Measurements from ENCODE around the gene RUFY1.
A peak's percentile ranks its signal among the peaks of the same experiment; 100 is the strongest.

Gene RUFY1

GRCh38 chr5:179618923-179619554, 68.7 kb downstream of the RUFY1 start:
- no peak for TF ChIP-seq EZH2phosphoT487 (conservative IDR thresholded peaks at IDR 0.05; ENCODE audit: low read length)
- TF ChIP-seq, protein P1, sequence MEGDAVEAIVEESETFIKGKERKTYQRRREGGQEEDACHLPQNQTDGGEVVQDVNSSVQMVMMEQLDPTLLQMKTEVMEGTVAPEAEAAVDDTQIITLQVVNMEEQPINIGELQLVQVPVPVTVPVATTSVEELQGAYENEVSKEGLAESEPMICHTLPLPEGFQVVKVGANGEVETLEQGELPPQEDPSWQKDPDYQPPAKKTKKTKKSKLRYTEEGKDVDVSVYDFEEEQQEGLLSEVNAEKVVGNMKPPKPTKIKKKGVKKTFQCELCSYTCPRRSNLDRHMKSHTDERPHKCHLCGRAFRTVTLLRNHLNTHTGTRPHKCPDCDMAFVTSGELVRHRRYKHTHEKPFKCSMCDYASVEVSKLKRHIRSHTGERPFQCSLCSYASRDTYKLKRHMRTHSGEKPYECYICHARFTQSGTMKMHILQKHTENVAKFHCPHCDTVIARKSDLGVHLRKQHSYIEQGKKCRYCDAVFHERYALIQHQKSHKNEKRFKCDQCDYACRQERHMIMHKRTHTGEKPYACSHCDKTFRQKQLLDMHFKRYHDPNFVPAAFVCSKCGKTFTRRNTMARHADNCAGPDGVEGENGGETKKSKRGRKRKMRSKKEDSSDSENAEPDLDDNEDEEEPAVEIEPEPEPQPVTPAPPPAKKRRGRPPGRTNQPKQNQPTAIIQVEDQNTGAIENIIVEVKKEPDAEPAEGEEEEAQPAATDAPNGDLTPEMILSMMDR (IDR thresholded peaks at IDR 0.05; ENCODE audit: insufficient read depth, low read length, poor library complexity, severe bottlenecking), result no peak
- H3K27ac ChIP-seq (ENCODE audit: low read depth, low read length), result no peak overlapping the region
- H3K27me3 ChIP-seq (ENCODE audit: low read length), result no peaks in the 10 kb centered on the region
- H3K79me2 ChIP-seq (ENCODE audit: insufficient read depth, low read length), result peaks cover 62% of the 10 kb centered on the region
- H4K20me1 ChIP-seq (ENCODE audit: low read depth, low read length), result peaks cover 79% of the 10 kb centered on the region
- H2AFZ ChIP-seq (ENCODE audit: low read depth, low read length, severe bottlenecking), result no peak overlapping the region
- peak overlapping the region; percentile 98 for H3K4me2 ChIP-seq (ENCODE audit: low read depth, low read length, poor library complexity, severe bottlenecking)
- no peaks in the 10 kb centered on the region for H3K9me2 ChIP-seq (replicated peaks; ENCODE audit: insufficient read depth, low read length)
- H3K36me3 ChIP-seq (ENCODE audit: low read length), result peaks cover 84% of the 10 kb centered on the region
- H3K9ac ChIP-seq (ENCODE audit: low read length), result no peak overlapping the region
- no peaks in the 10 kb centered on the region for H3K9me3 ChIP-seq (ENCODE audit: insufficient read depth, low read length)
- H3K4me3 ChIP-seq (ENCODE audit: insufficient read depth, low read length, poor library complexity, severe bottlenecking), result no peak overlapping the region
- peaks cover 83% of the 10 kb centered on the region for H3F3A ChIP-seq (ENCODE audit: insufficient read depth)

DNA sequence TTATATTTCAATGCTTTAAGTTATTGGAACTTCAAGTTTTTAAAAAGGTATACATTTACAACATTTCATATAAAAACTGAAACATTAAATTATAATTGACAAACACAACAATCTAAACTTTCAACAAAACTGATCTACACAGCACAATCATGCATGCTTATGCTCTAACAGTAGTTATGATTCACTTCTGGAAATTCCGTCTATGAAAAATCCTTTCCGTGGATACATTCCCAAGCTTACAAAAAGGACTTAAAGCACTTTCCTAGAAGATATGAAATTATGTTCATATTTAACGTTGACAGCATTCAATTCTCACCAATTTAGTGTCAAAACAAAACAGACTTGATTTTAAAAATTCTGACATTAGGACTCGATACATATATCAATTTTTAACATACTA, 69.4 kb downstream of the RUFY1 start:
- H3K27me3 ChIP-seq (ENCODE audit: low read length), result no peaks in the 10 kb centered on the region
- no peaks in the 10 kb centered on the region for H3K9me3 ChIP-seq (ENCODE audit: insufficient read depth, low read length)
- peaks cover 78% of the 10 kb centered on the region for H3K36me3 ChIP-seq (ENCODE audit: low read length)
- no peak for TF ChIP-seq EZH2phosphoT487 (conservative IDR thresholded peaks at IDR 0.05; ENCODE audit: low read length)
- TF ChIP-seq, protein P1 (IDR thresholded peaks at IDR 0.05; ENCODE audit: insufficient read depth, low read length, poor library complexity, severe bottlenecking), result no peak
- no peak overlapping the region for H3K27ac ChIP-seq (ENCODE audit: low read depth, low read length)
- no peak overlapping the region for H3K9ac ChIP-seq (ENCODE audit: low read length)
- H3F3A ChIP-seq (ENCODE audit: insufficient read depth), result peaks cover 75% of the 10 kb centered on the region
- H4K20me1 ChIP-seq (ENCODE audit: low read depth, low read length), result peaks cover 78% of the 10 kb centered on the region
- no peaks in the 10 kb centered on the region for H3K9me2 ChIP-seq (replicated peaks; ENCODE audit: insufficient read depth, low read length)
- H2AFZ ChIP-seq (ENCODE audit: low read depth, low read length, severe bottlenecking), result no peak overlapping the region
- H3K4me2 ChIP-seq (ENCODE audit: low read depth, low read length, poor library complexity, severe bottlenecking), result peak overlapping the region; percentile 98
- H3K4me3 ChIP-seq (ENCODE audit: insufficient read depth, low read length, poor library complexity, severe bottlenecking), result no peak overlapping the region
- peaks cover 62% of the 10 kb centered on the region for H3K79me2 ChIP-seq (ENCODE audit: insufficient read depth, low read length)

DNA sequence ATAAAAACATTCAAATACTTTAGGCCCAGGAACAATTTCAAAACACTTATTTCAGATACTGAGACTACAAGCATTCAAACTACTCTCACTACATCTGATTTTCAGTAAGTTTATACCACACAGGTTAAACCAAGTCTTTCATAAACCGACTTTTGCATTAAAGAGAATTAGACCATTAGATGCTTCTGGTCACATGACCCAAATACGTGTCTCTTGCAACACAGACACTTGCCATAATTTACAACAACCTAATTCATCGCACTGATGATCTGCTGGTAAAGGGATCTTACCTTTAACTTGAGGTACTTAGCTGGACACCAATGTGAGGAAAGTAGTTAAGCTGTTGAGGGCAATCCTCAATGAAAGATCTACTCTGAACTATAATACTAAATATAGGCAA, 69.9 kb downstream of the RUFY1 start:
- peaks cover 62% of the 10 kb centered on the region for H3K79me2 ChIP-seq (ENCODE audit: insufficient read depth, low read length)
- peak overlapping the region; percentile 100; the same call in 1 of the 2 replicates for H3K9ac ChIP-seq (ENCODE audit: low read length)
- peak overlapping the region; percentile 82 for H3K4me3 ChIP-seq (ENCODE audit: insufficient read depth, low read length, poor library complexity, severe bottlenecking)
- TF ChIP-seq, protein P1 (IDR thresholded peaks at IDR 0.05; ENCODE audit: insufficient read depth, low read length, poor library complexity, severe bottlenecking), result no peak
- TF ChIP-seq EZH2phosphoT487 (conservative IDR thresholded peaks at IDR 0.05; ENCODE audit: low read length), result no peak
- peaks cover 73% of the 10 kb centered on the region for H3K36me3 ChIP-seq (ENCODE audit: low read length)
- no peak overlapping the region for H3K27ac ChIP-seq (ENCODE audit: low read depth, low read length)
- peak overlapping the region; percentile 98 for H3K4me2 ChIP-seq (ENCODE audit: low read depth, low read length, poor library complexity, severe bottlenecking)
- H3K9me2 ChIP-seq (replicated peaks; ENCODE audit: insufficient read depth, low read length), result no peaks in the 10 kb centered on the region
- H2AFZ ChIP-seq (ENCODE audit: low read depth, low read length, severe bottlenecking), result no peak overlapping the region
- no peaks in the 10 kb centered on the region for H3K9me3 ChIP-seq (ENCODE audit: insufficient read depth, low read length)
- peaks cover 70% of the 10 kb centered on the region for H3F3A ChIP-seq (ENCODE audit: insufficient read depth)
- peaks cover 73% of the 10 kb centered on the region for H4K20me1 ChIP-seq (ENCODE audit: low read depth, low read length)
- H3K27me3 ChIP-seq (ENCODE audit: low read length), result no peaks in the 10 kb centered on the region
